ENCODE data around the gene MYOF. TPM values are rescaled to one million over a fixed set of nuclear protein-coding genes. Genes with fewer than 3 reads are reported as not detected.

MYOF gene
- total and polyA plus RNA-seq, 10 of the 15 experiments (the other 5 are each of a cell fraction or from before 2014, with no cell fraction given) = 0.02 to 0.59 (median 0.17) TPM

DNA sequence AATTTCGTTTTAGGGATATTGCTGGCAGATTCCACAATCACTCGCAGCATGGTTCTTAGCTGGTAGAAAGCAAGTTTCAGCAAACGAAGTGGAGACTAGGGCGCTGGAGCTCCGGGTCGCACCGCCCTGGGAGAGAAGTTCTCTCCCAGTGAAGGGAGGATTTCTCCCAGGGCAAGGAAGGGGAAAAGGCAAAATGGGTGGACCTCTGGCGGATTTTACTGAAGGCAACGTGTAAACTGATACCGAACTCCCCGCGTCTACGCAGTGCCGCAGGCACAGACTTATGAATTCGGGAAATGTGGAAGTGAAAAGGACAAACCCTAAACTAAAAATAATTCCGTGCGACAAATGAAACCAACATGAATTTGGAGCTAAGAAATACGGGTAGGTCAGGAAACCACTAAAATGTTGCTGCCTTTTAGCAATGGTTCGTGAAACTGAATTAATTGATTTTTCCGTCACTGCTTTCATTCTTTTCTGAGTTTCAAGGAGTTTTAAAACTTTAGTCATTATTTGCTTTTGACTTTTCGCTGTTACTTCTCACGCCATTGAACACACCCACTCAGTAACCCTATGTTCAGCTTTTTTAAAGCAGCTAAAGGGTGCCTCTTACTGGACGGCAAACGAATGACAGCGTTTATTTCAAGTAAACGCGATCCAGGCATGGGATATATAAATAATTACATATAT, at the start of gene MYOF (continued):
- TF ChIP-seq ZSCAN29 (IDR thresholded peaks at IDR 0.05) (peak; percentile 99), HDGF (IDR thresholded peaks at IDR 0.05) (no peak), RCOR1 (conservative IDR thresholded peaks at IDR 0.05; ENCODE audit: low read depth, low read length) (no peak), CBX3 (IDR thresholded peaks at IDR 0.05; ENCODE audit: borderline replicate concordance, low read depth) (no peak), MTA3 (IDR thresholded peaks at IDR 0.05; ENCODE audit: borderline replicate concordance, low read length) (no peak), ZNF24 (IDR thresholded peaks at IDR 0.05) (peak; percentile 50; the same call in 1 of the 2 replicates), YBX1 (IDR thresholded peaks at IDR 0.05) (no peak), GABPA (IDR thresholded peaks at IDR 0.05; ENCODE audit: low read depth) (no peak), BCL11A (IDR thresholded peaks at IDR 0.05; ENCODE audit: low read depth, low read length) (peak; percentile 51; the same call in 1 of the 2 replicates), RAD51 (IDR thresholded peaks at IDR 0.05) (no peak), JUND (IDR thresholded peaks at IDR 0.05; ENCODE audit: low read depth, low read length) (no peak), BRCA1 (IDR thresholded peaks at IDR 0.05; ENCODE audit: low read depth, low read length) (no peak), ZNF274 (IDR thresholded peaks at IDR 0.05; ENCODE audit: insufficient read depth, insufficient read length) (no peak), STAT1 (conservative IDR thresholded peaks at IDR 0.05) (no peak), MEF2B (IDR thresholded peaks at IDR 0.05; ENCODE audit: partially characterized antibody, poor library complexity, severe bottlenecking) (peak; percentile 36)
- TF ChIP-seq, protein P1, sequence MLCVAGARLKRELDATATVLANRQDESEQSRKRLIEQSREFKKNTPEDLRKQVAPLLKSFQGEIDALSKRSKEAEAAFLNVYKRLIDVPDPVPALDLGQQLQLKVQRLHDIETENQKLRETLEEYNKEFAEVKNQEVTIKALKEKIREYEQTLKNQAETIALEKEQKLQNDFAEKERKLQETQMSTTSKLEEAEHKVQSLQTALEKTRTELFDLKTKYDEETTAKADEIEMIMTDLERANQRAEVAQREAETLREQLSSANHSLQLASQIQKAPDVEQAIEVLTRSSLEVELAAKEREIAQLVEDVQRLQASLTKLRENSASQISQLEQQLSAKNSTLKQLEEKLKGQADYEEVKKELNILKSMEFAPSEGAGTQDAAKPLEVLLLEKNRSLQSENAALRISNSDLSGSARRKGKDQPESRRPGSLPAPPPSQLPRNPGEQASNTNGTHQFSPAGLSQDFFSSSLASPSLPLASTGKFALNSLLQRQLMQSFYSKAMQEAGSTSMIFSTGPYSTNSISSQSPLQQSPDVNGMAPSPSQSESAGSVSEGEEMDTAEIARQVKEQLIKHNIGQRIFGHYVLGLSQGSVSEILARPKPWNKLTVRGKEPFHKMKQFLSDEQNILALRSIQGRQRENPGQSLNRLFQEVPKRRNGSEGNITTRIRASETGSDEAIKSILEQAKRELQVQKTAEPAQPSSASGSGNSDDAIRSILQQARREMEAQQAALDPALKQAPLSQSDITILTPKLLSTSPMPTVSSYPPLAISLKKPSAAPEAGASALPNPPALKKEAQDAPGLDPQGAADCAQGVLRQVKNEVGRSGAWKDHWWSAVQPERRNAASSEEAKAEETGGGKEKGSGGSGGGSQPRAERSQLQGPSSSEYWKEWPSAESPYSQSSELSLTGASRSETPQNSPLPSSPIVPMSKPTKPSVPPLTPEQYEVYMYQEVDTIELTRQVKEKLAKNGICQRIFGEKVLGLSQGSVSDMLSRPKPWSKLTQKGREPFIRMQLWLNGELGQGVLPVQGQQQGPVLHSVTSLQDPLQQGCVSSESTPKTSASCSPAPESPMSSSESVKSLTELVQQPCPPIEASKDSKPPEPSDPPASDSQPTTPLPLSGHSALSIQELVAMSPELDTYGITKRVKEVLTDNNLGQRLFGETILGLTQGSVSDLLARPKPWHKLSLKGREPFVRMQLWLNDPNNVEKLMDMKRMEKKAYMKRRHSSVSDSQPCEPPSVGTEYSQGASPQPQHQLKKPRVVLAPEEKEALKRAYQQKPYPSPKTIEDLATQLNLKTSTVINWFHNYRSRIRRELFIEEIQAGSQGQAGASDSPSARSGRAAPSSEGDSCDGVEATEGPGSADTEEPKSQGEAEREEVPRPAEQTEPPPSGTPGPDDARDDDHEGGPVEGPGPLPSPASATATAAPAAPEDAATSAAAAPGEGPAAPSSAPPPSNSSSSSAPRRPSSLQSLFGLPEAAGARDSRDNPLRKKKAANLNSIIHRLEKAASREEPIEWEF (IDR thresholded peaks at IDR 0.05; ENCODE audit: insufficient replicate concordance, low read depth, low read length) = peak; percentile 48
- TF ChIP-seq, protein P2, sequence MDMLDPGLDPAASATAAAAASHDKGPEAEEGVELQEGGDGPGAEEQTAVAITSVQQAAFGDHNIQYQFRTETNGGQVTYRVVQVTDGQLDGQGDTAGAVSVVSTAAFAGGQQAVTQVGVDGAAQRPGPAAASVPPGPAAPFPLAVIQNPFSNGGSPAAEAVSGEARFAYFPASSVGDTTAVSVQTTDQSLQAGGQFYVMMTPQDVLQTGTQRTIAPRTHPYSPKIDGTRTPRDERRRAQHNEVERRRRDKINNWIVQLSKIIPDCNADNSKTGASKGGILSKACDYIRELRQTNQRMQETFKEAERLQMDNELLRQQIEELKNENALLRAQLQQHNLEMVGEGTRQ (IDR thresholded peaks at IDR 0.05; ENCODE audit: borderline replicate concordance, low read depth, low read length) = no peak
- TF ChIP-seq, protein P3, sequence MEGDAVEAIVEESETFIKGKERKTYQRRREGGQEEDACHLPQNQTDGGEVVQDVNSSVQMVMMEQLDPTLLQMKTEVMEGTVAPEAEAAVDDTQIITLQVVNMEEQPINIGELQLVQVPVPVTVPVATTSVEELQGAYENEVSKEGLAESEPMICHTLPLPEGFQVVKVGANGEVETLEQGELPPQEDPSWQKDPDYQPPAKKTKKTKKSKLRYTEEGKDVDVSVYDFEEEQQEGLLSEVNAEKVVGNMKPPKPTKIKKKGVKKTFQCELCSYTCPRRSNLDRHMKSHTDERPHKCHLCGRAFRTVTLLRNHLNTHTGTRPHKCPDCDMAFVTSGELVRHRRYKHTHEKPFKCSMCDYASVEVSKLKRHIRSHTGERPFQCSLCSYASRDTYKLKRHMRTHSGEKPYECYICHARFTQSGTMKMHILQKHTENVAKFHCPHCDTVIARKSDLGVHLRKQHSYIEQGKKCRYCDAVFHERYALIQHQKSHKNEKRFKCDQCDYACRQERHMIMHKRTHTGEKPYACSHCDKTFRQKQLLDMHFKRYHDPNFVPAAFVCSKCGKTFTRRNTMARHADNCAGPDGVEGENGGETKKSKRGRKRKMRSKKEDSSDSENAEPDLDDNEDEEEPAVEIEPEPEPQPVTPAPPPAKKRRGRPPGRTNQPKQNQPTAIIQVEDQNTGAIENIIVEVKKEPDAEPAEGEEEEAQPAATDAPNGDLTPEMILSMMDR (IDR thresholded peaks at IDR 0.05 in 2 of 3, conservative IDR thresholded peaks at IDR 0.05 in 1 of 3; ENCODE audit: control insufficient read depth in 2 of 3, extremely low read depth in 1 of 3, insufficient read depth in 1 of 3, low read depth in 3 of 3, low read length in 3 of 3) = peak; percentile 54 to 76 (median 54); a peak in 4 of 6 replicates
- TF ChIP-seq, protein P4, sequence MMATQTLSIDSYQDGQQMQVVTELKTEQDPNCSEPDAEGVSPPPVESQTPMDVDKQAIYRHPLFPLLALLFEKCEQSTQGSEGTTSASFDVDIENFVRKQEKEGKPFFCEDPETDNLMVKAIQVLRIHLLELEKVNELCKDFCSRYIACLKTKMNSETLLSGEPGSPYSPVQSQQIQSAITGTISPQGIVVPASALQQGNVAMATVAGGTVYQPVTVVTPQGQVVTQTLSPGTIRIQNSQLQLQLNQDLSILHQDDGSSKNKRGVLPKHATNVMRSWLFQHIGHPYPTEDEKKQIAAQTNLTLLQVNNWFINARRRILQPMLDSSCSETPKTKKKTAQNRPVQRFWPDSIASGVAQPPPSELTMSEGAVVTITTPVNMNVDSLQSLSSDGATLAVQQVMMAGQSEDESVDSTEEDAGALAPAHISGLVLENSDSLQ (IDR thresholded peaks at IDR 0.05) = no peak
- TF ChIP-seq, protein P5, sequence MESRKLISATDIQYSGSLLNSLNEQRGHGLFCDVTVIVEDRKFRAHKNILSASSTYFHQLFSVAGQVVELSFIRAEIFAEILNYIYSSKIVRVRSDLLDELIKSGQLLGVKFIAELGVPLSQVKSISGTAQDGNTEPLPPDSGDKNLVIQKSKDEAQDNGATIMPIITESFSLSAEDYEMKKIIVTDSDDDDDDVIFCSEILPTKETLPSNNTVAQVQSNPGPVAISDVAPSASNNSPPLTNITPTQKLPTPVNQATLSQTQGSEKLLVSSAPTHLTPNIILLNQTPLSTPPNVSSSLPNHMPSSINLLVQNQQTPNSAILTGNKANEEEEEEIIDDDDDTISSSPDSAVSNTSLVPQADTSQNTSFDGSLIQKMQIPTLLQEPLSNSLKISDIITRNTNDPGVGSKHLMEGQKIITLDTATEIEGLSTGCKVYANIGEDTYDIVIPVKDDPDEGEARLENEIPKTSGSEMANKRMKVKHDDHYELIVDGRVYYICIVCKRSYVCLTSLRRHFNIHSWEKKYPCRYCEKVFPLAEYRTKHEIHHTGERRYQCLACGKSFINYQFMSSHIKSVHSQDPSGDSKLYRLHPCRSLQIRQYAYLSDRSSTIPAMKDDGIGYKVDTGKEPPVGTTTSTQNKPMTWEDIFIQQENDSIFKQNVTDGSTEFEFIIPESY (IDR thresholded peaks at IDR 0.05) = no peak

Measured in GM12878 (cell line).